CD4-positive, alpha-beta T cell treated with Interleukin-15 for 1 hour (primary cell): ENCODE results near the gene PCDHGC3.

ENCODE experiments used
- DNase-seq: peaks from one replicate; pipeline ENCODE4 v3.0.0-alpha.2; 2020

PCDHGC3 gene

GRCh38 chr5:141524604-141525597 lies 49.1 kb downstream of the PCDHGC3 start:
- peak; percentile 58 for DNase-seq

- no peak for DNase-seq
Measured at GRCh38 chr5:141525653-141526052, 49.9 kb downstream of the PCDHGC3 start.

GRCh38 chr5:141527426-141527825 lies 51.7 kb downstream of the PCDHGC3 start:
- no peak for DNase-seq
